ENCODE data around the gene BTG1.

DNA sequence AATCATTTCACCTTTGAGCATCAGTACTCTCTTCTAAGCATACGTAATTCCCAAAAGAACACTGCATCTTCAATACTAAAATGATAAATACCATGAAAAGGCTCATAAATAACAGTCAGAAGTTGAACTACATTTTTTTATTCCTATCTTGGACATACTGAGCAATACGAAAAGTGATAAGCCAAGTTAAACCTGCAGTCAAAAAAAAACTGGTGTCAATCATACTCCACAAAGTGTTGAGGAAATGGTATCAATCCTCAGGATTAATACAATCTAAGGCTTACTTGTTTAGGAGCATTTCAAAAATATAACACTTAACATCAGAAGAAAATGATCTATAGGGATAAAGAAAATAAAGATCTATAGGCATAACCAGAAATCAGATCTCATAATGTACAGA is 5.5 kb downstream of the BTG1 start:
- TF ChIP-seq, protein P1, sequence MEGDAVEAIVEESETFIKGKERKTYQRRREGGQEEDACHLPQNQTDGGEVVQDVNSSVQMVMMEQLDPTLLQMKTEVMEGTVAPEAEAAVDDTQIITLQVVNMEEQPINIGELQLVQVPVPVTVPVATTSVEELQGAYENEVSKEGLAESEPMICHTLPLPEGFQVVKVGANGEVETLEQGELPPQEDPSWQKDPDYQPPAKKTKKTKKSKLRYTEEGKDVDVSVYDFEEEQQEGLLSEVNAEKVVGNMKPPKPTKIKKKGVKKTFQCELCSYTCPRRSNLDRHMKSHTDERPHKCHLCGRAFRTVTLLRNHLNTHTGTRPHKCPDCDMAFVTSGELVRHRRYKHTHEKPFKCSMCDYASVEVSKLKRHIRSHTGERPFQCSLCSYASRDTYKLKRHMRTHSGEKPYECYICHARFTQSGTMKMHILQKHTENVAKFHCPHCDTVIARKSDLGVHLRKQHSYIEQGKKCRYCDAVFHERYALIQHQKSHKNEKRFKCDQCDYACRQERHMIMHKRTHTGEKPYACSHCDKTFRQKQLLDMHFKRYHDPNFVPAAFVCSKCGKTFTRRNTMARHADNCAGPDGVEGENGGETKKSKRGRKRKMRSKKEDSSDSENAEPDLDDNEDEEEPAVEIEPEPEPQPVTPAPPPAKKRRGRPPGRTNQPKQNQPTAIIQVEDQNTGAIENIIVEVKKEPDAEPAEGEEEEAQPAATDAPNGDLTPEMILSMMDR (IDR thresholded peaks at IDR 0.05; ENCODE audit: low read length), result no peak
- no peak for TF ChIP-seq EZH2 (optimal IDR thresholded peaks at IDR 0.05; ENCODE audit: low read depth, low read length)
- TF ChIP-seq EZH2phosphoT487 (IDR thresholded peaks at IDR 0.05; ENCODE audit: low read length), result no peak
